ENCODE data around the gene TEX44.
A peak's percentile ranks its signal among the peaks of the same experiment; 100 is the strongest.

Gene TEX44

GRCh38 chr2:231627384-231628120 lies 34.9 kb downstream of the TEX44 start:
- Histone ChIP-seq H3K4me1 (ENCODE audit: insufficient read depth, low read length, poor library complexity, severe bottlenecking) (peaks cover 17% of the 10 kb centered on the region), H3K9ac (ENCODE audit: low read depth, low read length, poor library complexity, severe bottlenecking) (peak overlapping the region; percentile 66)

GRCh38 chr2:231632559-231633142 lies 40.0 kb downstream of the TEX44 start:
- Histone ChIP-seq H3K4me1 (ENCODE audit: insufficient read depth, low read length, poor library complexity, severe bottlenecking) (peaks cover 14% of the 10 kb centered on the region), H3K9ac (ENCODE audit: low read depth, low read length, poor library complexity, severe bottlenecking) (peak overlapping the region; percentile 25), H4K20me1 (ENCODE audit: insufficient read depth, low read length, poor library complexity, severe bottlenecking) (no peaks in the 10 kb centered on the region), H3K9me2 (replicated peaks; ENCODE audit: low read depth, low read length) (no peaks in the 10 kb centered on the region), H3F3A (ENCODE audit: low read depth) (no peaks in the 10 kb centered on the region), H3K27me3 (ENCODE audit: insufficient read depth, low read length, poor library complexity, severe bottlenecking) (no peaks in the 10 kb centered on the region), H3K4me2 (ENCODE audit: low read depth, low read length, poor library complexity, severe bottlenecking) (no peak overlapping the region), H2AFZ (ENCODE audit: low read length) (0 out of 2 replicates have a peak overlapping the region, but pooled peaks have one; percentile 52), H3K36me3 (ENCODE audit: insufficient read depth, low read length) (no peaks in the 10 kb centered on the region), H3K9me3 (ENCODE audit: insufficient read depth, low read depth, low read length) (no peaks in the 10 kb centered on the region), H3K4me3 (ENCODE audit: low read length, poor library complexity, severe bottlenecking) (no peak overlapping the region), H3K79me2 (ENCODE audit: insufficient read depth, low read length) (no peaks in the 10 kb centered on the region)
- no peak for TF ChIP-seq CTCF (conservative IDR thresholded peaks at IDR 0.05; ENCODE audit: low read length)
- TF ChIP-seq EZH2phosphoT487 (IDR thresholded peaks at IDR 0.05; ENCODE audit: borderline replicate concordance) = no peak

More at GRCh38 chr2:231627384-231628120, 34.9 kb downstream of the TEX44 start:
- H2AFZ ChIP-seq (ENCODE audit: low read length) = peak overlapping the region; percentile 58
- H3K9me3 ChIP-seq (ENCODE audit: insufficient read depth, low read depth, low read length) = no peaks in the 10 kb centered on the region
- H4K20me1 ChIP-seq (ENCODE audit: insufficient read depth, low read length, poor library complexity, severe bottlenecking) = no peaks in the 10 kb centered on the region
- peak overlapping the region; percentile 77 for H3K4me2 ChIP-seq (ENCODE audit: low read depth, low read length, poor library complexity, severe bottlenecking)
- no peaks in the 10 kb centered on the region for H3K36me3 ChIP-seq (ENCODE audit: insufficient read depth, low read length)
- H3F3A ChIP-seq (ENCODE audit: low read depth) = no peaks in the 10 kb centered on the region
- H3K79me2 ChIP-seq (ENCODE audit: insufficient read depth, low read length) = no peaks in the 10 kb centered on the region
- H3K4me3 ChIP-seq (ENCODE audit: low read length, poor library complexity, severe bottlenecking) = peak overlapping the region; percentile 51
- H3K27me3 ChIP-seq (ENCODE audit: insufficient read depth, low read length, poor library complexity, severe bottlenecking) = no peaks in the 10 kb centered on the region
- TF ChIP-seq CTCF (conservative IDR thresholded peaks at IDR 0.05; ENCODE audit: low read length) (no peak), EZH2phosphoT487 (IDR thresholded peaks at IDR 0.05; ENCODE audit: borderline replicate concordance) (no peak)
- no peaks in the 10 kb centered on the region for H3K9me2 ChIP-seq (replicated peaks; ENCODE audit: low read depth, low read length)

- Histone ChIP-seq H3K27me3 (ENCODE audit: insufficient read depth, low read length, poor library complexity, severe bottlenecking) (no peaks in the 10 kb centered on the region), H3K9me3 (ENCODE audit: insufficient read depth, low read depth, low read length) (no peaks in the 10 kb centered on the region), H2AFZ (ENCODE audit: low read length) (0 out of 2 replicates have a peak overlapping the region, but pooled peaks have one; percentile 52), H3K79me2 (ENCODE audit: insufficient read depth, low read length) (no peaks in the 10 kb centered on the region), H3K9ac (ENCODE audit: low read depth, low read length, poor library complexity, severe bottlenecking) (peak overlapping the region; percentile 25), H3K4me2 (ENCODE audit: low read depth, low read length, poor library complexity, severe bottlenecking) (no peak overlapping the region), H3K36me3 (ENCODE audit: insufficient read depth, low read length) (no peaks in the 10 kb centered on the region), H3F3A (ENCODE audit: low read depth) (no peaks in the 10 kb centered on the region), H3K9me2 (replicated peaks; ENCODE audit: low read depth, low read length) (no peaks in the 10 kb centered on the region), H3K4me3 (ENCODE audit: low read length, poor library complexity, severe bottlenecking) (no peak overlapping the region), H3K4me1 (ENCODE audit: insufficient read depth, low read length, poor library complexity, severe bottlenecking) (peaks cover 7% of the 10 kb centered on the region), H4K20me1 (ENCODE audit: insufficient read depth, low read length, poor library complexity, severe bottlenecking) (no peaks in the 10 kb centered on the region)
- no peak for TF ChIP-seq CTCF (conservative IDR thresholded peaks at IDR 0.05; ENCODE audit: low read length)
- TF ChIP-seq EZH2phosphoT487 (IDR thresholded peaks at IDR 0.05; ENCODE audit: borderline replicate concordance) = no peak
Measured at GRCh38 chr2:231633241-231633976, 40.7 kb downstream of the TEX44 start.

Data from Loucy (cell line).